HG03521 (cell line): ENCODE data around the gene CEP162.
"Not testable (repeated sequence)": the region's sequence is repeated elsewhere in the genome, so short reads cannot be mapped to it uniquely, and the experiment has no call there.

Experiments
- ATAC-seq: cut with Tn5 transposase; IDR thresholded peaks from one replicate; pipeline ENCODE4 v1.9.1; 2021; ENCODE audit warnings: mild to moderate bottlenecking, moderate library complexity; ENCODE audit not compliant: unreplicated experiment

Gene CEP162

DNA sequence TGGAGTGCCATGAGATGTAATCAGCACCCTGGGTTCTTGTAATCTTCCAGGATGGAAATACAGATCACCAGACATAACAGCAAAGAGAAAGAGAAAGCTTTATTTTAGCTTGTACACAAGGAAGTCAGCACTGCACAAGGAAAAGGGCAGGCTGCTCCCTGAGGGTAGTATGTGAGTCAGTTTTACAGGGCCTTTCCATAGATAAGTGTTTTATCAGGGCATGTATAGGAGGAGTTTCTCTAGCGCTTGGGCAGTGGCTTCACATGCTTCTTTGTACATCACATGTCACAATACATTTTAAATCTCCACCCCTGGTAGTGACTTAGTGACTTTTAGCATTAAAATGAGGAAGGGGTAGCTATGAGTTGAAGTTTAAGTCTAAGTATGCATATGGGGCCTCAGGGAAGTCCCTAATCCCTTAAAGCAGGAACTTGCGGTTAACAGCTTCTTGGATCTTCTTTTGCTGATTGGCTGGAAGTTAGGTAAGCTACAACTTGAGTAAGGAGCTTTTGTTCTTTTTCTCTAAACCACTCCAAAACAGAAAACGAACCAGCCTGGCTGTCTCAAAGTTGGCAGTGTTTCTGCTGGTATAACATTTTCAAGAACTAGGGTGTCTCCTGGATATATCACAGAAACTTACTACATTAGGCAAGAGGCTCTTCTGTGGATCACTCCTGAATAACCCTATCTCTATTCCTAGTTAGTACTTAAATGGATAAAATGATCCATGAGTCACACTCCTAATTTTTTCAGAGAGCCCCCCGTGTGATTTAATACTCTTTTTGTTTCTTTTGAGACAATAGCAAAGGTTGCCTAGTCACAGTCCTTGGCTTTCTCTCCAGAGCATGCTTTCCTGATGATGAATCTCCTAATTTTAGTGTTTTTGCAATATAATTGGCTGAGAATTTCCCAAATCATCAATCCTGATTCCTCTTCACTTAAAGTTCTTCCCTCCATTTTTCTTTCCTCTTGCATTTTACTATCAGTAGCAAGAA, 133.7 kb downstream of the CEP162 start:
- no peak for ATAC-seq

DNA sequence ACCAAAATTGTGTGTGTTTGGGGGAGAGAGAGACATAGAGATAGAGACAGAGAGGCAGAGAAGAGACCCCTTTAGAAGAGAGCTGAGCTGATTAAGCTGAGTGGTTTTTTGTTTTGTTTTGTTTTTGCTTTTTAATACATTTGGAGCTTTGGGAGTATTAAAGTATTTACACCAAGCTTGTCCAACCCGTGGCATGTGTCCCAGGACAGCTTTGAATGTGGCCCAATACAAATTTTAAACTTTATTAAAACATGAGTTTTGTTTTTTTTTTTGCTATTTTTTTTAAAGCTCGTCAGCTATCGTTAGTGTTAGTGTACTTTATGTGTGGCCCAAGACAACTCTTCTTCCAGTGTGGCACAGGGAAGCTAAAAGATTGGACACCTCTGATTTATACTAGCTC, 137.9 kb downstream of the CEP162 start:
- no peak for ATAC-seq

DNA sequence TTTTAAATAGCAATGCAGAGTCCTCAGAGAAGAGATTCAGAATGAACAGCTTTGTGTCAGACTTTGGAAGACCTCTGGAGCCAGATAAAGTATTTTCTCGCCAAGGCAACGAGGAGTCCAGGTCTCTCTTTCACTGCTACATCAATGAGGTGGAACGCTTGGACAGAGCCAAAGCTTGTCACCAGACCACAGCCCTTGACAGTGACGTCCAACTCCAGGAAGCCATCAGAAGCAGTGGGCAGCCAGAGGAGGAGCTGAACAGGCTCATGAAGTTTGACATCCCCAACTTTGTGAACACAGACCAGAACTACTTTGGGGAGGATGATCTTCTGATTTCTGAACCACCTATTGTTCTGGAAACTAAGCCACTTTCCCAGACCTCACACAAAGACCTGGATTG, 138.4 kb downstream of the CEP162 start:
- no peak for ATAC-seq

GRCh38 chr6:84086545-84087429, 140.7 kb downstream of the CEP162 start:
- ATAC-seq: no peak

GRCh38 chr6:84086056-84086455, 141.4 kb downstream of the CEP162 start:
- ATAC-seq: no peak

- ATAC-seq: not testable (repeated sequence)
Measured at GRCh38 chr6:84084705-84085104, 142.7 kb downstream of the CEP162 start.

DNA sequence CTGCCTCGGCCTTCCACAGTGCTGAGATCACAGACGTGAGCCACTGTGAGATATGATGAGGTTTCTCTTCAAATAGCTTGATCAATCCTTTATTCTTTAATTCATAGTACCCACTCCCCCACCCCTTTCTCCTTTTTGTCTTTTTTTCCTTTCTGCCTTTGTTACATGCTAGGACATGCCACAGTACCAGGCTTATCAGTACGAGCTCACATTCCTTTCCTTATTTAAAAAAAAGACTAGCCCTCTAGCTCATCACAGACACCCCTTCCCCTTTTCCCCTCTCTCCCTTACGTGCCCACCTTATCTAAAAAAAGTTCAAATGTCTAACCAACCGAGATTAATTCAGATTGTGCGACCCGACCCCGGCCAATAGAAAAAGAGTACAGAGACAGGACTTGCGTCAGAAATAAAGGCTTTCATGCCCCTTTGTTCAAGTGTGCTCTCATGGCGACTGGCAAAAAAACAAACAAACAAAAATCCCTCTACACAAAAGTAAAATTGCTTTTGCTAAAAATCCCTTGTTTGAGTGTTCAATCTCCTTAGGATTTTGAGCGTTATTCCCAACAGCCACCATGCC, 144.7 kb downstream of the CEP162 start:
- ATAC-seq: no peak

DNA sequence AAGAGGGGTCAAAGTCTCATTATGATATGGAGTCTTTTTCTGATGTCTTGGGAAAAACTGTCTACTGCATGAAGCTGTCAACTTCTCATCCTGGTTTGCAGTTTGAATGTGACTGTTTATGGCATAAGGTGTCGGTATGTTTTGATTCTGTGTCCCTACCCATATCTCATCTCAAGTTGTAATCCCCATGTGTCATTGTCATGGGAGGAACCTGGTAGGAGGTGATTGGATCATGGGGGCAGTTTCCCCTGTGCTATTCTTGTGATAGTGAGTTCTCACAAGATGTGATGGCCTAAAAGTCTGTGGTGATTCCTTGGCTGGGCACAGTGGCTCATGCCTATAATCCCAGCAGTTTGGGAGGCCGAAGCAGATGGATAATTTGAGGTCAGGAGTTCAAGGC, 146.2 kb downstream of the CEP162 start:
- ATAC-seq: no peak

DNA sequence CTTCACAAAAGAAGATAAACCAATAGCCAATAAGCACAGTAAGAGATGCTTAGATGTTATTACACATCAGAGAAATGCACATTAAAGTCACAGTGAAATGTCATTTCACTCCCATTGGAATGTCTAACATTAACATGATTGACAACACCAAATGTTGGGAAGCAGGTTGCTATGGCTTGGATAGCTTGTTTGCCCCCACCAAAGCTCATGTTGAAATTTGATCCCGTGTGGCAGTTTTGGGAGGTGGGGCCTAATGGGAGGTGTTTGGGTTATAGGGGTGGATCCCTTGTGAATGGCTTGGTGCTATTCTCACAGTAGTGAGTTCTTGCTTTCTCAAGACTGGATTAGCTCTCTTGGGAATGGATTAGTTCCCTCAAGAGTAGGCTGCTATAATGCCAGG, 149.1 kb downstream of the CEP162 start:
- ATAC-seq: no peak

DNA sequence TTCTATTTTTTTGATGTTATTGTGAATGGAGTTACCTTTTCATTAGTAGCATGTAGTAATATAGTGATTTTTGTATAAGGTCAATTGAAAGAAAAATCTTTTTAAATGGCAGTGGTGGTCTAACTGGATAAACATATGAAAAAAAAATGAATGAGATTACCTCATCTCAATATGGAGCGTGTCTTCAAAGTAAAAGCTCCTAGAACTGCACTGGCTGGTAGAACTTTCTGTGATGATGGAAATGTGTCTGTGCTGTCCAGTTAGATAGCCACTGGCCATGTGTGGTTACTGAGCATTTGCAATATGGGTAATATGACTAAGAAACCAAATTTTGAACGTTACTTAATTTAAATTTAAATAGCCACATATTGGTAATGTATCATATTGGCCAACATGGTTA, 149.8 kb downstream of the CEP162 start:
- ATAC-seq: no peak

DNA sequence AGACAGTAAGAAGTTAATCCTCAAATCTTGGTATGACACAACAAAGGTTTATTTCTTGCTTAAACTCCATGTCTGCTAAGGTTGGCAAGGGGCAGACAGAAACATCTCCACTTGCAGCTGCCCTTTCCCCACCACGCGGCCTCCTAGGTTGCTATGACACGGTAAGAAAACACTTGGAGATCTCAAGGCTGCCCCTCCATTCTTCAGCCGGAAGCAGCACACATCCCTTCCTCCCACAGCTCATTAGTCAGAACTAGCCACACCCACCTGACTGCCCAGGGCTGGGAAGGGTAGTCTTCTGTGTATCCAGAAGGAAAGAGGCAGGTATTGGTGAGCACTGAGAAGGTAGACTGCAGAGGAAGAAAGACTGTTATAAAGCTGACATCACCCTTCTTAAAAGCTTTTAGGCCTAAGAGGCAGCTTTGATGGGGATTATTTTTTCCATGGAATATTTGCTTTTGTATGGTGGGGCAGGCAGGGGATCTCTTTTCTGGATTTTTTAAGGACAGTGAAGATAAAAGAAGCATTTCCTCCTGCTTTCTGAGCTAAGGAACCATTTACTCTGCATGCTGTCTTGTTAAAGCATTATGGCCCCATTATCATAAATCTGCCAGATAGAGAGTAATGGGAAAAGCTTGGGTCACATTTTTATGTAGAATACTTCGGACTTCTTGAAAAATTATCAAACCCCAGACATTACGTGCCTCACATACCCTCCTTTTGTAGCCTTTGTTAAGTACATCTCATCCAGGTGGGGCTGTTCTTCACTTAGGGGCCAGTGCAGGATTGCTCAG, 152.3 kb downstream of the CEP162 start:
- no peak for ATAC-seq
